Measurements from ENCODE around the gene SERP2. TPM values are rescaled to one million over a fixed set of nuclear protein-coding genes. Genes with fewer than 3 reads are reported as not detected.

SERP2 gene
- total RNA-seq, 1 experiment from 2014 or later: not detected

- DNase-seq: no peak
- no peaks in the 10 kb centered on the region for H3K9me3 ChIP-seq
- H3K4me3 ChIP-seq: no peak overlapping the region
- no peaks in the 10 kb centered on the region for H3K36me3 ChIP-seq
- H3K27me3 ChIP-seq: no peaks in the 10 kb centered on the region
Observed at GRCh38 chr13:44351505-44351854, 22.1 kb upstream of the SERP2 start.

GRCh38 chr13:44352202-44352601 is 21.4 kb upstream of the SERP2 start:
- no peak overlapping the region for H3K4me3 ChIP-seq
- DNase-seq: no peak
- H3K36me3 ChIP-seq: no peaks in the 10 kb centered on the region
- H3K9me3 ChIP-seq: no peaks in the 10 kb centered on the region
- no peaks in the 10 kb centered on the region for H3K27me3 ChIP-seq

GRCh38 chr13:44352671-44353070 is 21.0 kb upstream of the SERP2 start:
- Histone ChIP-seq H3K36me3 (no peaks in the 10 kb centered on the region), H3K9me3 (no peaks in the 10 kb centered on the region), H3K4me3 (no peak overlapping the region), H3K27me3 (no peaks in the 10 kb centered on the region)
- DNase-seq: no peak

DNA sequence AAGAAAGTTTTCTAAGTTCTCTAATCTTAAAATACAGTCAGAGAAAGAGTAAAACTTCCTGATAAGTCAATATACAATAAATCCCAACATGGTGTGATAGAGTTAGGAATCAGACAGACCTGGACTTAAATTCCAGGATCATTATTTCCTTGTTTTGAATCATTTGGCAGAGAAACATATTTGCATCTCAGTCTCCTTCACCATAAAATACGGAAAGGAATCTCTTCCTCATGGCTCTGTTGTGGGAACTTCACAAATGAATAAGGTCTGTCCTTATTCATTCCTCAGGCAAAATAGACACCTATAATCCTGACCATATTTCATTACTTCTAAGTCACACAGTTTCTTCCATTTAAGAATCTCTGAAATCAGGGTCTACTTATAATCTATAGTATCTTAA is 19.3 kb upstream of the SERP2 start:
- Histone ChIP-seq H3K36me3 (no peaks in the 10 kb centered on the region), H3K9me3 (no peaks in the 10 kb centered on the region), H3K27me3 (no peaks in the 10 kb centered on the region), H3K4me3 (no peak overlapping the region)
- no peak for DNase-seq

- Histone ChIP-seq H3K4me3 (no peak overlapping the region), H3K9me3 (no peaks in the 10 kb centered on the region), H3K36me3 (no peaks in the 10 kb centered on the region), H3K27me3 (no peaks in the 10 kb centered on the region)
- no peak for DNase-seq
Observed at GRCh38 chr13:44354884-44355283, 18.7 kb upstream of the SERP2 start.

GRCh38 chr13:44355621-44356020 is 18.0 kb upstream of the SERP2 start:
- DNase-seq: no peak
- Histone ChIP-seq H3K27me3 (no peaks in the 10 kb centered on the region), H3K4me3 (no peak overlapping the region), H3K9me3 (no peaks in the 10 kb centered on the region), H3K36me3 (no peaks in the 10 kb centered on the region)

DNA sequence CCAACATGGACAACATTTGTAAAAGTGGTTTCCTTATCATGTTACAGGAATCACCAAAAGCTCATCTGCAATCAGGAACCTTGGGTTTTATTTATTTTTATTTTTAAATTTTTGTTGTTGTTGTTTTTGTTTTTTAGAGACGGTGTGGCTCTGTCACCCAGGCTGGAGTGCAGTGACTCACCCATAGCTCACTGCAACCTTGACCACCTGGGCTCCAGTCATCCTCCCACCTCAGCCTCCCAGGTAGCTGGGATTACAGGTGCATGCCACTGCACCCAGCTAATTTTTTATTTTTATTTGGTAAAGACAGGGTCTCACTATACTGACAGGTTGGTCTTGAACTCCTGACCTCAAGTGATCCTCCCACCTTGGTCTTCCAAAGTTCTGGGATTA is 13.6 kb upstream of the SERP2 start:
- H3K4me3 ChIP-seq: no peak overlapping the region
- no peaks in the 10 kb centered on the region for H3K9me3 ChIP-seq
- H3K27me3 ChIP-seq: no peaks in the 10 kb centered on the region
- H3K36me3 ChIP-seq: no peaks in the 10 kb centered on the region
- no peak for DNase-seq

DNA sequence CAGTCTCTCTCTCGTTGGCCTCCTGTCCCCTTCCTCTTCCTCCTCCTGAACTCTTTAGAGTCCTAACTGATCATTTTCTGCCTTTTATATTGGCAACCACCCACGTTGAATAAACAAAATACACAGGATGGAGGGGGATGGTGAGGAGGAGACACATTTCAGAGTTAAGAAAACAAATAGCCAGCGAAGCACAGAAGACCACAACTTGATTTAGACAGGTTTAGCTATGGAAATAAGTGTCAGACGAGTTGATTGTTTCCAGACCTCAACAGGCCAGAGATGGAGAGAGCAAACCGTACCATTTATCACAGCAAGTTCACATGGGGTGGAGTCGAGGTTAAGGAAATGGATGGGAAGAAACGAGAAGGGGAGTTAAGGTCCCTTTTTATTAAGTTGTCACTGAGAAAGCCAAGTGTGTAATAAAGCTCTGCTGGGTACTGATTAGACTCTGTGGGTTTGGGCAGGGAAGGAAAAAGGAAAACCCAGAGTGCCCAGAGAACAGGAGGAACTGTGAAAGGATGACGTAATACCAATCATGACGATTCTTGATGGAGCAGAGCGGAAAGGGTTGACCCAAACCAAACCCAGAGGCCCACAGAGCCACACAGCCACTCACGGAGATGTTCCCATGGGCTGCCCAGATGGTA is 11.1 kb upstream of the SERP2 start:
- no peak for DNase-seq
- no peaks in the 10 kb centered on the region for H3K27me3 ChIP-seq
- H3K4me3 ChIP-seq: no peak overlapping the region
- no peaks in the 10 kb centered on the region for H3K9me3 ChIP-seq
- H3K36me3 ChIP-seq: no peaks in the 10 kb centered on the region

- DNase-seq: no peak
Observed at GRCh38 chr13:44363631-44364344, 9.8 kb upstream of the SERP2 start.

DNA sequence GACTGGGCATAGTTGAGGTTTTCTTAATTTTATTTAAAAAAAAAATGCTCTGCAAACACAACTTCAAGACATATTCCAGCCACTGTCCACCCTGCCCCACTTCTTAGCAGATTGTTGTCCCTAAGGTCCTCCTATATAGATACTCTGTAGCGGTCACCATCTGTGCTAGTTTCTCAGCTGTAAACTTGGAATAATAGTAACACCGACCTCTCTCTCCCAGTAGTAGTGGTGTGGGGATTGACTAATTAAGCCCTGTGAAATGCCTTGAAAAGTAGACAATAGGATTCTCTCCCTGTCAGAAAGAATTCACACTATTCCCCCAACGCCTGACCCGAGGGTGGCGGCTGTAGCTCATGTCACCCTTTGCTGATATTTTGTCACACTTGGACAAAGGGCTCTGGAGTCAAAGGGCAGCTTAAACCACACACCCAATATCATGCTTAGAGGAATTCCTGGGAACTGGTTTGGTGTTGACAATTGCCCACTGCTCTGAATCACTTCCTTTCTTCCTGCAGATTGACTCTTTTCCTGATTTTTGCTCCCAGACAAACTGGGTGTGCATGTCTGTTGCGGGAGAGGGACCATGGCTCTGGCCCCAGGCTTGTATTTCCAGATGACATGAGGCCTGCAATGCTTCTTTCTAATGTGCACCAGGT is 9.2 kb upstream of the SERP2 start:
- no peaks in the 10 kb centered on the region for H3K36me3 ChIP-seq
- H3K4me3 ChIP-seq: no peak overlapping the region
- H3K27me3 ChIP-seq: no peaks in the 10 kb centered on the region
- peak; percentile 12 for DNase-seq
- H3K9me3 ChIP-seq: no peaks in the 10 kb centered on the region

More at GRCh38 chr13:44363631-44364344, 9.8 kb upstream of the SERP2 start:
- Histone ChIP-seq H3K27me3 (no peaks in the 10 kb centered on the region), H3K9me3 (no peaks in the 10 kb centered on the region), H3K36me3 (no peaks in the 10 kb centered on the region), H3K4me3 (no peak overlapping the region)

DNA sequence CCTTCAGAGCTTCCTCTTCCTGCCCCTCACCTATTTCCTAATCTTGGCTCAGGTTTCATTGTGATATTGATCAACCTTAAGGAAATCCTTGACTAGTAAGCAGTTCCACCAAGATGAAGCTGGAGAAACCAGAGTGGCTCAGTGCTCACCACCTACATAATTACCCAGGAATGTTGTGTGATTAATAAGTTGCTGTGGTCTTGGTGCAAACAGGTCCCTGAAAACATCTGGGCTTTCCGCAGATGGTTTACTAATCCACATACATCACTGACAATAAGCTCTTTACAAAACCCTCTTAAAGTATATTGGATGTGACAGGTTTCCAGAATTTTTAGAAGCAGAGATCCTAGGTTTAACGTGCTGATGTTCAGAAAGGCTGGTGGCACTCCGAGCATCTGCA is 8.6 kb upstream of the SERP2 start:
- Histone ChIP-seq H3K36me3 (no peaks in the 10 kb centered on the region), H3K9me3 (no peaks in the 10 kb centered on the region), H3K4me3 (no peak overlapping the region), H3K27me3 (no peaks in the 10 kb centered on the region)
- no peak for DNase-seq

- Histone ChIP-seq H3K4me3 (no peak overlapping the region), H3K27me3 (no peaks in the 10 kb centered on the region), H3K9me3 (no peaks in the 10 kb centered on the region), H3K36me3 (no peaks in the 10 kb centered on the region)
- DNase-seq: no peak
Observed at GRCh38 chr13:44365899-44366298, 7.7 kb upstream of the SERP2 start.

DNA sequence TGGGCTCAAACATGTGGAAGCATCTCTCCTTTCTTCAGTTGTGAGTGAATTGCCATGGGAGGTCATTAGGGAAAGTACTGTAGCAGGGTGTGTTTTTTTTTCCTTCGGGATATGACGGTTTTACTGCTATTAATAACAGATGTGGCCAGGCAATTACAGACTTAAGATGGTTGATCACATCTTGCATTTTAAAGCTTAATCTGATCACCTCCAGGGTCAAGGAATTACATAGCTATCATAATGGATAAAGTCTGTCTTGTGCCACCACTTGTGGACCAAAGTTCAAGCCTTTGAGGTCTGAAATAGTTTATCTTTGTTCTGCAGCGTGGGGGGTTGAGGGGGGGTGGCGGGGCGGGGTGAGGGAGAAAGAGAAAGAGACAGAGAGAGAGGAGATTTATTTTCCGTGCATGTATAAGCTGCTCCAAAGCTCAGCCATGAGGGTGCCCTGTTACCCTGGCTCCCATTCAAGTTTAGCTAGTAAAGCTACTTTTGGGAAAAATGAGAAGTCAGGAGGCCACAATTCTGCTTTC is 5.5 kb upstream of the SERP2 start:
- no peaks in the 10 kb centered on the region for H3K9me3 ChIP-seq
- H3K27me3 ChIP-seq: no peaks in the 10 kb centered on the region
- no peaks in the 10 kb centered on the region for H3K36me3 ChIP-seq
- H3K4me3 ChIP-seq: no peak overlapping the region
- no peak for DNase-seq

DNA sequence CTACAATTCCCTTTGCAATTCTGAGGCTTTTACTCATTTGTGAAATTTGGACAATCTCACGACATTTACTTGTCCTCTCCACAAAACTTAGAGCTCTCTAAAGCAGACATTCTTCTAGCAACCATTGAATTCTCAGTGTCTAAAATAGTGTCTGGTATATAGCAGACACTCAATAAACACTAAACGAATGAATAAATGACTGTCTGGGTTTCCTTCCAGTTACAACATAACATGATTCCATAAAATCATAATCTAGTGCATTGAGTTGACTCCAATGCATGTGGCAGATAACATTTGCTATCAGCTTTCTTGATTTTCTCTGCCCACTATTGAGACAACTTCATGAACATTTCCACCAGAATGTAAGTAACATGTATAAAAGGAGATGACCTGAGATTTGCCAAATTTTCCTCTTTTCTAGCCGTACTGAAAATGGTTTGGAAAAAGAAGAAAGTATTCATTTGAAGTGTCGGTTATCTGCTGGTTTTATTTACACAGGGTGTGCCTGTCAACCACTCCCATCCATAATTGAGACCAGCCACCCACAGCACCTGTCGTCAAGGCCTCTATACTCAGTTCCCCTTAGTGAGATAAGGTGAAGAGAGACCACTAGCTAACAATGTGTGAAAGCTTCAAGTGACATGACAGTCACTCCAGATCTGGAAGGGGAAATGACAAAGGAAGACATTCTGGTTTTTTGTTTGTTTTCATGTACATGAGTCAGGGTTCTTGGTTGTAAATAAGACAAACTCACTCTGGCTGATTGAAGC is 4.8 kb upstream of the SERP2 start:
- DNase-seq: no peak
- Histone ChIP-seq H3K4me3 (no peak overlapping the region), H3K9me3 (no peaks in the 10 kb centered on the region), H3K36me3 (no peaks in the 10 kb centered on the region), H3K27me3 (no peaks in the 10 kb centered on the region)

GRCh38 chr13:44371421-44371820 is 2.2 kb upstream of the SERP2 start:
- no peak for DNase-seq
- H3K36me3 ChIP-seq: no peaks in the 10 kb centered on the region
- no peaks in the 10 kb centered on the region for H3K9me3 ChIP-seq
- H3K27me3 ChIP-seq: no peaks in the 10 kb centered on the region
- H3K4me3 ChIP-seq: no peak overlapping the region

- no peaks in the 10 kb centered on the region for H3K9me3 ChIP-seq
Observed at GRCh38 chr13:44373247-44373600, 400 bp upstream of the SERP2 start.

DNA sequence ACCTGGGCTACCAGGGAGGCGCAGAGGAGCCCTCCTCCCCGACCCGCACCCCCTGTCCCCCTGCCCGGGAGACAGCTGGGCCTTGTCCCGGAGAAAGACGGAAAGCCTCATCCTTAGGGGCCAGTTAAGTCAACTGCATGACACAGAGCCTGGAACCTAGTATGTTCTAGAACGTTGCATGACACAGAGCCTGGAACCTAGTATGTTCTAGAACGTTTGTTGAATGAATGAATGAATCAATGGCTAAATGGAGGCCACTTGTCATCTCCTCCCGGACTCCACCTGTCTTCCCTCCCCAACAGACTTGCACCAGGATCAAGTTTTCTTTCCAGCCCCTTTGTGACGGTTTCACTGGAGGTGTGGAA is 706 bp downstream of the SERP2 start:
- no peak overlapping the region for H3K4me3 ChIP-seq
- no peaks in the 10 kb centered on the region for H3K36me3 ChIP-seq
- DNase-seq: no peak
- H3K27me3 ChIP-seq: no peaks in the 10 kb centered on the region
- no peaks in the 10 kb centered on the region for H3K9me3 ChIP-seq

More at GRCh38 chr13:44373247-44373600, 400 bp upstream of the SERP2 start:
- Histone ChIP-seq H3K27me3 (no peaks in the 10 kb centered on the region), H3K36me3 (no peaks in the 10 kb centered on the region), H3K4me3 (no peak overlapping the region)
- no peak for DNase-seq
